Skeletal muscle tissue (tissue), 4 donors: Measurements from ENCODE around the gene CLCN4. TPM values are rescaled to one million over a fixed set of nuclear protein-coding genes. Genes with fewer than 3 reads are reported as not detected.

ENCODE experiments used
- H3K27ac ChIP-seq: one replicate; pipeline ENCODE4 v1.7.0; 2013; ENCODE audit warnings: mild to moderate bottlenecking, low read depth, low read length, inconsistent platforms
- H3K27me3 ChIP-seq, 3 donors: one replicate each; pipeline ENCODE4 v1.7.0; 2013; ENCODE audit warnings: low read length in 3 of 3; ENCODE audit not compliant: control insufficient read depth in 3 of 3, insufficient read depth in 3 of 3
- H3K36me3 ChIP-seq, 3 donors: one replicate each; pipeline ENCODE4 v1.7.0; 2013; ENCODE audit warnings: low read length in 3 of 3; ENCODE audit not compliant: control insufficient read depth in 3 of 3, insufficient read depth in 3 of 3
- H3K4me1 ChIP-seq, 3 donors: one replicate each; pipeline ENCODE4 v1.7.0; 2013; ENCODE audit warnings: low read length in 3 of 3, mild to moderate bottlenecking in 3 of 3; ENCODE audit not compliant: control insufficient read depth in 3 of 3, insufficient read depth in 3 of 3
- H3K4me3 ChIP-seq, 3 donors: one replicate each; pipeline ENCODE4 v1.7.0; 2013; ENCODE audit warnings: low read length in 3 of 3
- H3K9ac ChIP-seq, 3 donors: one replicate each; pipeline ENCODE4 v1.7.0; 2013; ENCODE audit warnings: low read length in 3 of 3, mild to moderate bottlenecking in 3 of 3, moderate library complexity in 2 of 3, low read depth in 1 of 3
- H3K9me3 ChIP-seq, 3 donors: one replicate each; pipeline ENCODE4 v1.7.0; 2013; ENCODE audit warnings: low read length in 3 of 3; ENCODE audit not compliant: control insufficient read depth in 3 of 3
- total RNA-seq: library from RNA; depleted of rRNA; stranded (reverse); fragments of >200 nt; gene quantifications from one replicate; pipeline ENCODE4 v1.2.3, GENCODE V29; 2014
- donor health status: Osteomylitis.

Gene CLCN4
- total RNA-seq, 1 donor from 2014 or later: 15.7 TPM

DNA sequence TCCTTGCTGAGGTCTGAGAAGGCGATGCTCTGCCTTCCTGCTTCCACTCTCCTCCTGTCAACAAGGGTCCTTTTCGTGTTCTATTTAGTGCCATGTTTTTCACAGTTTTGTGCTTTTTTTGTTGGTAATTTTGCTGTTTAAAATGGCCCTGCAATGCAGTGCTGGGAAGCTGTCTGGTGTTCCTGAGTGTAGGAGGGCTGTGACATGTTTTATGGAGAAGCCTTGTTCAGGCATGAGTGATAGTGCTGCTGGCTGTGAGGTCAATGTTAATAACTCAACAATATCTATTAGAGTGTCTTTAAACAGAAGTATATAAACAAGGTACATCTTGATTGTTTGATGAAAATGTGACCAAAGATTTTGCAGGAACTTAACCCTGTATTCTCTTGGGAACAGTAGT, 27.6 kb downstream of the CLCN4 start:
- Histone ChIP-seq H3K27me3 (no peaks in the 10 kb centered on the region), H3K4me3 (no peak overlapping the region), H3K27ac (no peak overlapping the region), H3K9me3 (no peaks in the 10 kb centered on the region), H3K36me3 (peaks cover 0 to 5% (median 4%) of the 10 kb centered on the region in 3 donors), H3K9ac (no peak overlapping the region), H3K4me1 (peaks cover 2 to 19% (median 5%) of the 10 kb centered on the region in 3 donors)

DNA sequence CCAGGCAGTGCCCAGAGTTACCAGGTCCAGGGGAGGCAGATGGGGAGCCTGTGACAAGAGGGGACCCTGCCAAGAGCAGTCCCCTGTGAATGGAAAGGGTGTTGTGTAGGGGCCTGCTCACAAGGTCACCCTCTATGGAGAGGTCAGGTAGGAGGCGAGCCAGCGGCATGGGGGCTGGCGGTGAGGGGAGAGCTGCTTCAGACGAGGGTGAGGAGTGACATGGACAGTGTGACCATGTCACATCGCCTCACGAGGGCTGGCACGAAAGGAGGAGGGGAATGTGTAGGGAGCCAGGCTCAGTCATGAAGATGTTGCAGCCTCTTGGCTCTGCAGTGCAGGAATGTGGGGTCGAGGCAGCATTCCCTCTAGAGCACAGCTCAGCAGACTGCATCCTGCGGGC, 29.6 kb downstream of the CLCN4 start:
- Histone ChIP-seq H3K4me3 (no peak overlapping the region), H3K9ac (no peak overlapping the region), H3K36me3 (peaks cover 0 to 5% (median 5%) of the 10 kb centered on the region in 3 donors), H3K27ac (no peak overlapping the region), H3K4me1 (peaks cover 2 to 25% (median 6%) of the 10 kb centered on the region in 3 donors), H3K27me3 (no peaks in the 10 kb centered on the region), H3K9me3 (no peaks in the 10 kb centered on the region)

DNA sequence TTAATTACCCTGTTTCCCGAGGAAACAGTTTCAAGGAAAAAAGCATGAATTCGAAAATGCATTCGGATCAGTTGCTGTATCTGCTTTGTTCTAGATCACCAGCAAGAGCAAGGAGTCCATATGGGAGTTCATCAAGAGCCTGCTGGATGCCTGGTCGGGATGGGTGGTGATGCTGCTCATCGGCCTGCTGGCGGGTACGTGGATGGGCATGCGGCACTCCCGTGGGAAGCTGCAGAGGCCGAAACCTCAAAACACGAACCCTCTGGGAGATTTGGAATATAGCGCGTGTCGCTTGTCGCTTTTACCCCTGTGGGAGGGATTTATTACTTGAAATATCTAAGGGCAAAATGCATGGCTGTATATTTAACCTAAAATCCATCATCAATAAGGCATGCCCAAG, 30.6 kb downstream of the CLCN4 start:
- H3K27me3 ChIP-seq: no peaks in the 10 kb centered on the region
- peaks cover 0 to 5% (median 5%) of the 10 kb centered on the region in 3 donors for H3K36me3 ChIP-seq
- H3K4me3 ChIP-seq: no peak overlapping the region
- no peak overlapping the region for H3K27ac ChIP-seq
- H3K9ac ChIP-seq: no peak overlapping the region
- H3K4me1 ChIP-seq: peaks cover 2 to 23% (median 6%) of the 10 kb centered on the region in 3 donors
- no peaks in the 10 kb centered on the region for H3K9me3 ChIP-seq

DNA sequence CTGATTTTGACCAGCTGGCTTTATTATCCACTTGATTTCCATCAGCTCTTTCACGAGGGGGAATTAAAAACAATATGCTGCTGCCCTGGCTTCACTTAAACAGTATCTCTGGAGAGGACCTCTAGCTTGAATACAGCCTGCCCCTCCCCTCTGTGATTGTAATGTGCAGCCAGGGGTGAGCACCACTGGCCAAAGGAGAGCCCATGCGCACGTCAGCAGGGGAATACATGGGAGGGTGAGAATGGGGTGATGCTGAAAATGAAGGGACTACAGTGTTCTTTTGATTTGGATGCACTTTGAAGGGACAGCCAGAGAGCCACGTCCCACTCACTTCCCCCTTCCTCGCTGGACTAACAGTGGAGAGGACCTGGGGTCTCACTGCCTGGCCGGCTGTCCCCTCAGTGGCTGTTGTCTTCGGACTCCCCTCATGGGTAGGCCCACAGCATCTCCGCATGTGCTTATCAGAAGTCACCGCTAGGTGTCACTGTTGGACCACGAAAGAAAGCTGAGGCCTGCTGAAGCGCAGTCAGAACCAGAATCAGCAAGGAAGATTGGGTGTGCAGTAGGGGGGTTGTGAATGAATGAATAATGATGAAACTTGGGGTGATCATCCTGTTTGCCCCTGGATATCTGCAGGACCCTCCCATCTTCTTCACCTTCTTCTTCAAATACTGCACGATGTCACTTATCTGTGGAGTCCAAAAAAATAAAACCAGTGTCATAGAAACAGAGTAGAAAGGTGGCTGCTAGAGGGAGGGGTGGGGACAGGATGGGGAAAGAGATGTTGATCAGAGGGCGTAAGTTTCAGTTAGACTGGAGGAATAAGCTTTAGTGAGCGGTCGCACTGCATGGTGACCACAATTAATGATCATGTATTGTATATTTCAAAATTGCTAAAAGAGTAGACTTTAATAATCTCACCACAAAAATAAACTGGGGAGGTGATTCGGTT, 32.8 kb downstream of the CLCN4 start:
- no peak overlapping the region for H3K4me3 ChIP-seq
- H3K36me3 ChIP-seq: peaks cover 0 to 5% (median 5%) of the 10 kb centered on the region in 3 donors
- no peak overlapping the region for H3K9ac ChIP-seq
- no peaks in the 10 kb centered on the region for H3K9me3 ChIP-seq
- H3K27ac ChIP-seq: no peak overlapping the region
- H3K27me3 ChIP-seq: no peaks in the 10 kb centered on the region
- peaks cover 0 to 13% (median 2%) of the 10 kb centered on the region in 3 donors for H3K4me1 ChIP-seq

DNA sequence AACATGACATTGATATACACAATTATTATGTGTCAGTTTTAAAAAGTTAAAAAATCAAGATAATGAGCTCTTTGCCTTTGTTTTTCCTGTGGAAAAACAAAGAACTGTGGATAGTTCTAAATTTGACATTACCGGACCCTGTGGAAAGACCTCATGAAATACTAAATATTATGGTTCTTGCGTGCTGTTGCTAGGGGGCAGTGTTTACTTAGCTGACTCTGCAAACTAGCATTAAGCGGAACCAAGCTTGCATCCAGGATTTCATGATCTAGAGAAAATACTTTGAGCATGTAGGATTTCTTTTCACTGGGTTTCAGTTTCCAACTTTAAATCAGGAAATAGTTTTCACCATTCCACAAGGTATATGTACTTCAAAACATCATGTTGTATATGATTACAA, 33.6 kb downstream of the CLCN4 start:
- Histone ChIP-seq H3K4me3 (no peak overlapping the region), H3K27ac (no peak overlapping the region), H3K27me3 (no peaks in the 10 kb centered on the region), H3K9me3 (no peaks in the 10 kb centered on the region), H3K4me1 (peaks cover 0 to 13% (median 3%) of the 10 kb centered on the region in 3 donors), H3K9ac (no peak overlapping the region), H3K36me3 (peaks cover 0 to 8% (median under 1%) of the 10 kb centered on the region in 3 donors)

DNA sequence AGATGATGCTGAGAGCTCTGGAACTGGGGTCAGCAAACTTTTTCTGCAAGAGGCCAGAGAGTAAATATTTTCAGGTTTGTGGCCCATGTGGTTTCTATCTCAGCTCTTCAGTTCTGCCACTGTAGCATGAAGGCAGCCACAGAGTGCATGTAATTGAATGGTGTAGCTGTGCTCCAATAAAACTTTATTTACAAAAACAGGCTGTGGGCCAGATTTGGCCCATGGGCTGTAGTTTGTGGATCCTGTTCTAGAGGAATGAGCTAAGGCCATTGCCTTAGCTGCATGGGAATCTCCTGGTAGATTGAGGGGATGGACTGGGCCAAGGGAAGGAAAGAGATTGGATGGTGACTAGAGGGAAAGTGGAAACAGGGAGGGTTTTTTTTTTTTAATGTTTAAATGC, 36.8 kb downstream of the CLCN4 start:
- peaks cover 0 to 5% (median 0%) of the 10 kb centered on the region in 3 donors for H3K36me3 ChIP-seq
- peaks cover 0 to 6% (median 3%) of the 10 kb centered on the region in 3 donors for H3K4me1 ChIP-seq
- H3K9me3 ChIP-seq: no peaks in the 10 kb centered on the region
- no peaks in the 10 kb centered on the region for H3K27me3 ChIP-seq
- no peak overlapping the region for H3K9ac ChIP-seq
- no peak overlapping the region for H3K4me3 ChIP-seq
- H3K27ac ChIP-seq: no peak overlapping the region

DNA sequence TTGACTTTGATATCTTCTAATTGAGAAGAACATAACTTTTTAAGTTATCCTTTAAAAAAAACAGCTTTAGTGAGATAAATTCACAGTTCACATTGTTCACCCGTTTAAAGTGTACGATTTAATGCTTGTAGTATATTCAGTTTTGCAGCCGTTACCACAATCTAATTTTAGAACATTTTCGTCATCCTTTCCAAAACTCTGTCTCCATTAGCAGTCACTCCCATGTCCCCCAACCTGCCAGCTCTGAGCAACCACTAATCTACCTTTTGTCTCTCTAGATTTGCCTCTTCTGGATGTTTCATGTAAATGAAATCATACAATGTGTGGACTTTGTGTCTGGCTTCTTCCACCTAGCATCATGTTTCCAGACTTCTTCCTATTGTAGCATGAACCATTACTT, 38.6 kb downstream of the CLCN4 start:
- peaks cover 0 to 2% (median 0%) of the 10 kb centered on the region in 3 donors for H3K4me1 ChIP-seq
- no peak overlapping the region for H3K27ac ChIP-seq
- peaks cover 0 to 3% (median 0%) of the 10 kb centered on the region in 3 donors for H3K36me3 ChIP-seq
- no peaks in the 10 kb centered on the region for H3K27me3 ChIP-seq
- H3K4me3 ChIP-seq: no peak overlapping the region
- no peak overlapping the region for H3K9ac ChIP-seq
- no peaks in the 10 kb centered on the region for H3K9me3 ChIP-seq

DNA sequence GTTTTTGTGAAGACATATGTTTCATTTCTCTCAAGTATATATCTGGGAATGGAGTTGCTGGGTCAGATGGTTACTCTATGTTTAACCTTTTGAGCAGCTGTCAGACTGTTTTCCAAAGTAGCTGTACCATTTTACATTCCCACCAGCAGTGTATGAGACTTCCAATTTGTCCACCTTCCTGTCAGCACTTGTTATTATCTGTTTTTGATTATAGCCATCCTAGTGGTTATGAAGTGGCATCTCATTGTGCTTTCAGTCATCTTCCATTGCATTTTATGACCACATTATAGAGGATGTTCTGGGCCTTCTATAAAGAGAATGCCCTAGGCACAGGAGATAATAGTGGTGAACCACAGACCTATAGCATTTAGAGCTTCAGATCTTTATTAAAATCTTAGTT, 39.2 kb downstream of the CLCN4 start:
- peak overlapping the region; percentile 16 for H3K27ac ChIP-seq
- no peak overlapping the region for H3K9ac ChIP-seq
- no peaks in the 10 kb centered on the region for H3K27me3 ChIP-seq
- peaks cover 0 to 3% (median 0%) of the 10 kb centered on the region in 3 donors for H3K36me3 ChIP-seq
- H3K4me1 ChIP-seq: peaks cover 0 to 2% (median 0%) of the 10 kb centered on the region in 3 donors
- H3K4me3 ChIP-seq: no peak overlapping the region
- H3K9me3 ChIP-seq: no peaks in the 10 kb centered on the region

DNA sequence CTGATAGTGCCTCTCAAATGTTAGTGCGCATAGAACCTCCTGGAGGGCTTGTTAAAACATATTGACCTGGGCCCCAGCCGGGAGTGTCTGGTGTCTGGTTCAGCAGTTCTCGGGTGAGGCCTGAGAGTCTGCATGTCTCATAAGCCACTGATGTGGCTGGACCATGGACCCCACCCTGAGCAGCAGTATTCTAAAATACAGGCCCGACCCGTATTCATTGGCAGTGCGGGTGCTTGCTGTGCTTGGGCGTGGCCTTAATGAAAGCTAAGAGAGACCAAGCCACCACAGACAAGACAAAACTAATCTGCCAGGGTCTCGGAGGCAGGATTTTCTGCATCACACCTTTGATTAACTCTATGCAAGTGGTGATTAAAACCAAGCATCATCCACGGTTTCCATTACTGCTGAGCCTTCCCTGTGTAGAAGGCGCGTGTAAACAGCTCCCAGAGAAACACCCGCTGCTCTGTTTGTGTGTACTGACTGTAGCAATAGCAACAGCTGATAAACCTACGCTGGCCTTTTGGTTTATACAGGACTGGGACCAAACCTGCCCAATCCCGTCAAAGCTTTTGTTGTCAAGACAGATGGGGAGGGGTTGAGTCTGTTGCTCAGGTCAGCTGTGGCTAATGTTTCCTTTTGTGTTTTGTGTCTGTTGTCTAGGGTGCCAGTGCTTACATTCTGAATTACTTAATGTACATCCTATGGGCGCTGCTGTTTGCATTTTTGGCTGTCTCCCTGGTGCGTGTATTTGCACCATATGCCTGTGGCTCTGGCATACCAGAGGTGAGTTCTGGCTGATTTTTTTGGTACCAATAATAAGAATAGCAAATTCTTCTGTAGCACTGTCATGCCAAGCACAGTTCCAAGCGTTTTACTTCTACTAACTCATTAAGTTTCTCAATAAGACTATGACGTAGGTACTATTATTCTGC, 40.8 kb downstream of the CLCN4 start:
- no peak overlapping the region for H3K9ac ChIP-seq
- peaks cover 0 to 2% (median 0%) of the 10 kb centered on the region in 3 donors for H3K4me1 ChIP-seq
- no peak overlapping the region for H3K4me3 ChIP-seq
- peaks cover 0 to 3% (median 0%) of the 10 kb centered on the region in 3 donors for H3K36me3 ChIP-seq
- no peaks in the 10 kb centered on the region for H3K9me3 ChIP-seq
- H3K27ac ChIP-seq: no peak overlapping the region
- H3K27me3 ChIP-seq: no peaks in the 10 kb centered on the region
